ENCODE results near the gene SORBS1. TPM values are rescaled to one million over a fixed set of nuclear protein-coding genes. Genes with fewer than 3 reads are reported as not detected.
A peak's percentile ranks its signal among the peaks of the same experiment; 100 is the strongest.

Gene SORBS1
- total and polyA plus RNA-seq, 9 of the 15 experiments (the other 6 are each of a cell fraction or from before 2014, with no cell fraction given), result 2.0 to 13.3 (median 6.5) TPM

- TF ChIP-seq, protein P1, sequence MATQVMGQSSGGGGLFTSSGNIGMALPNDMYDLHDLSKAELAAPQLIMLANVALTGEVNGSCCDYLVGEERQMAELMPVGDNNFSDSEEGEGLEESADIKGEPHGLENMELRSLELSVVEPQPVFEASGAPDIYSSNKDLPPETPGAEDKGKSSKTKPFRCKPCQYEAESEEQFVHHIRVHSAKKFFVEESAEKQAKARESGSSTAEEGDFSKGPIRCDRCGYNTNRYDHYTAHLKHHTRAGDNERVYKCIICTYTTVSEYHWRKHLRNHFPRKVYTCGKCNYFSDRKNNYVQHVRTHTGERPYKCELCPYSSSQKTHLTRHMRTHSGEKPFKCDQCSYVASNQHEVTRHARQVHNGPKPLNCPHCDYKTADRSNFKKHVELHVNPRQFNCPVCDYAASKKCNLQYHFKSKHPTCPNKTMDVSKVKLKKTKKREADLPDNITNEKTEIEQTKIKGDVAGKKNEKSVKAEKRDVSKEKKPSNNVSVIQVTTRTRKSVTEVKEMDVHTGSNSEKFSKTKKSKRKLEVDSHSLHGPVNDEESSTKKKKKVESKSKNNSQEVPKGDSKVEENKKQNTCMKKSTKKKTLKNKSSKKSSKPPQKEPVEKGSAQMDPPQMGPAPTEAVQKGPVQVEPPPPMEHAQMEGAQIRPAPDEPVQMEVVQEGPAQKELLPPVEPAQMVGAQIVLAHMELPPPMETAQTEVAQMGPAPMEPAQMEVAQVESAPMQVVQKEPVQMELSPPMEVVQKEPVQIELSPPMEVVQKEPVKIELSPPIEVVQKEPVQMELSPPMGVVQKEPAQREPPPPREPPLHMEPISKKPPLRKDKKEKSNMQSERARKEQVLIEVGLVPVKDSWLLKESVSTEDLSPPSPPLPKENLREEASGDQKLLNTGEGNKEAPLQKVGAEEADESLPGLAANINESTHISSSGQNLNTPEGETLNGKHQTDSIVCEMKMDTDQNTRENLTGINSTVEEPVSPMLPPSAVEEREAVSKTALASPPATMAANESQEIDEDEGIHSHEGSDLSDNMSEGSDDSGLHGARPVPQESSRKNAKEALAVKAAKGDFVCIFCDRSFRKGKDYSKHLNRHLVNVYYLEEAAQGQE (IDR thresholded peaks at IDR 0.05; ENCODE audit: borderline replicate concordance), result no peak
- TF ChIP-seq, protein P1 (CRISPR knock-in tag; IDR thresholded peaks at IDR 0.05; ENCODE audit: low read depth), result no peak
- TF ChIP-seq POLR2AphosphoS5 (IDR thresholded peaks at IDR 0.05; ENCODE audit: control insufficient read depth, insufficient read depth, low read depth, low read length), result no peak
- TF ChIP-seq ZC3H8 (IDR thresholded peaks at IDR 0.05), result no peak
- TF ChIP-seq, protein P2, sequence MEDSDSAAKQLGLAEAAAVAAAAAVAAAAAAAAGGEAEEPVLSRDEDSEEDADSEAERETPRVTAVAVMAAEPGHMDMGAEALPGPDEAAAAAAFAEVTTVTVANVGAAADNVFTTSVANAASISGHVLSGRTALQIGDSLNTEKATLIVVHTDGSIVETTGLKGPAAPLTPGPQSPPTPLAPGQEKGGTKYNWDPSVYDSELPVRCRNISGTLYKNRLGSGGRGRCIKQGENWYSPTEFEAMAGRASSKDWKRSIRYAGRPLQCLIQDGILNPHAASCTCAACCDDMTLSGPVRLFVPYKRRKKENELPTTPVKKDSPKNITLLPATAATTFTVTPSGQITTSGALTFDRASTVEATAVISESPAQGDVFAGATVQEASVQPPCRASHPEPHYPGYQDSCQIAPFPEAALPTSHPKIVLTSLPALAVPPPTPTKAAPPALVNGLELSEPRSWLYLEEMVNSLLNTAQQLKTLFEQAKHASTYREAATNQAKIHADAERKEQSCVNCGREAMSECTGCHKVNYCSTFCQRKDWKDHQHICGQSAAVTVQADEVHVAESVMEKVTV (CRISPR knock-in tag; IDR thresholded peaks at IDR 0.05), result 0 out of 2 replicates have a peak, but pooled peaks have one; percentile 9
- TF ChIP-seq SP1 (CRISPR knock-in tag; IDR thresholded peaks at IDR 0.05), result no peak
- TF ChIP-seq, protein P3, sequence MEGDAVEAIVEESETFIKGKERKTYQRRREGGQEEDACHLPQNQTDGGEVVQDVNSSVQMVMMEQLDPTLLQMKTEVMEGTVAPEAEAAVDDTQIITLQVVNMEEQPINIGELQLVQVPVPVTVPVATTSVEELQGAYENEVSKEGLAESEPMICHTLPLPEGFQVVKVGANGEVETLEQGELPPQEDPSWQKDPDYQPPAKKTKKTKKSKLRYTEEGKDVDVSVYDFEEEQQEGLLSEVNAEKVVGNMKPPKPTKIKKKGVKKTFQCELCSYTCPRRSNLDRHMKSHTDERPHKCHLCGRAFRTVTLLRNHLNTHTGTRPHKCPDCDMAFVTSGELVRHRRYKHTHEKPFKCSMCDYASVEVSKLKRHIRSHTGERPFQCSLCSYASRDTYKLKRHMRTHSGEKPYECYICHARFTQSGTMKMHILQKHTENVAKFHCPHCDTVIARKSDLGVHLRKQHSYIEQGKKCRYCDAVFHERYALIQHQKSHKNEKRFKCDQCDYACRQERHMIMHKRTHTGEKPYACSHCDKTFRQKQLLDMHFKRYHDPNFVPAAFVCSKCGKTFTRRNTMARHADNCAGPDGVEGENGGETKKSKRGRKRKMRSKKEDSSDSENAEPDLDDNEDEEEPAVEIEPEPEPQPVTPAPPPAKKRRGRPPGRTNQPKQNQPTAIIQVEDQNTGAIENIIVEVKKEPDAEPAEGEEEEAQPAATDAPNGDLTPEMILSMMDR (IDR thresholded peaks at IDR 0.05 in 2 of 3, conservative IDR thresholded peaks at IDR 0.05 in 1 of 3; ENCODE audit: insufficient read depth in 2 of 3, low read depth in 1 of 3, low read length in 3 of 3), result peak in 2 of 3 experiments; percentile 46 to 48; a peak in 4 of 6 replicates
- no peak for TF ChIP-seq RFX7 (CRISPR knock-in tag; IDR thresholded peaks at IDR 0.05)
- no peak for TF ChIP-seq ELK3 (CRISPR knock-in tag; IDR thresholded peaks at IDR 0.05)
- TF ChIP-seq, protein P4, sequence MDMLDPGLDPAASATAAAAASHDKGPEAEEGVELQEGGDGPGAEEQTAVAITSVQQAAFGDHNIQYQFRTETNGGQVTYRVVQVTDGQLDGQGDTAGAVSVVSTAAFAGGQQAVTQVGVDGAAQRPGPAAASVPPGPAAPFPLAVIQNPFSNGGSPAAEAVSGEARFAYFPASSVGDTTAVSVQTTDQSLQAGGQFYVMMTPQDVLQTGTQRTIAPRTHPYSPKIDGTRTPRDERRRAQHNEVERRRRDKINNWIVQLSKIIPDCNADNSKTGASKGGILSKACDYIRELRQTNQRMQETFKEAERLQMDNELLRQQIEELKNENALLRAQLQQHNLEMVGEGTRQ (CRISPR knock-in tag; IDR thresholded peaks at IDR 0.05), result no peak
- TF ChIP-seq POLR2B (IDR thresholded peaks at IDR 0.05; ENCODE audit: low read depth, partially characterized antibody), result no peak
- no peak for TF ChIP-seq CBX8 (IDR thresholded peaks at IDR 0.05; ENCODE audit: borderline replicate concordance, extremely low read depth, low read depth, low read length, poor library complexity, severe bottlenecking)
- no peak for TF ChIP-seq CREB3 (tag; conservative IDR thresholded peaks at IDR 0.05; ENCODE audit: low read depth)
Measured at GRCh38 chr10:95336702-95337101, 224.5 kb downstream of the SORBS1 start (continued).
